Liver (tissue), 9 donors: ENCODE data around the gene ZNF205. TPM values are rescaled to one million over a fixed set of nuclear protein-coding genes. Genes with fewer than 3 reads are reported as not detected.

Experiments used
- DNase-seq: peaks from one replicate; pipeline ENCODE4 v3.0.0-alpha.2; 2017; ENCODE audit warnings: low spot score
- H3K27ac ChIP-seq, 2 donors: one replicate each; pipeline ENCODE4 v1.7.0; 2013; ENCODE audit warnings: inconsistent platforms in 2 of 2, low read length in 2 of 2, control low read depth in 1 of 2, low read depth in 1 of 2, mild to moderate bottlenecking in 1 of 2
- H3K27me3 ChIP-seq, 4 donors: one replicate each; pipeline versions ENCODE4 v1.6.1 to v1.7.0; 2013; ENCODE audit warnings: low read length in 3 of 4, inconsistent platforms in 1 of 4, mild to moderate bottlenecking in 1 of 4, moderate library complexity in 1 of 4; ENCODE audit not compliant: control insufficient read depth in 4 of 4, insufficient read depth in 4 of 4
- H3K36me3 ChIP-seq, 4 donors: one replicate each; pipeline versions ENCODE4 v1.6.1 to v1.7.0; 2013; ENCODE audit warnings: low read length in 3 of 4, mild to moderate bottlenecking in 3 of 4, low read depth in 1 of 4, moderate library complexity in 1 of 4; ENCODE audit not compliant: control insufficient read depth in 4 of 4, insufficient read depth in 3 of 4
- H3K4me1 ChIP-seq, 4 donors: one replicate each; pipeline versions ENCODE4 v1.6.1 to v1.7.0; 2013; ENCODE audit warnings: low read length in 3 of 4, mild to moderate bottlenecking in 3 of 4, moderate library complexity in 1 of 4; ENCODE audit not compliant: control insufficient read depth in 4 of 4, insufficient read depth in 4 of 4
- H3K4me3 ChIP-seq, 3 donors: one replicate each; pipeline versions ENCODE4 v1.6.1 to v1.7.0; 2013; ENCODE audit warnings: low read length in 3 of 3, control low read depth in 1 of 3, low read depth in 1 of 3, mild to moderate bottlenecking in 1 of 3
- H3K9ac ChIP-seq, 2 donors: one replicate each; pipeline ENCODE4 v1.7.0; 2013; ENCODE audit warnings: low read length in 2 of 2, mild to moderate bottlenecking in 2 of 2, moderate library complexity in 2 of 2, control low read depth in 1 of 2, low read depth in 1 of 2
- H3K9me3 ChIP-seq, 4 donors: one replicate each; pipeline versions ENCODE4 v1.6.1 to v1.7.0; 2013; ENCODE audit warnings: low read length in 3 of 4; ENCODE audit not compliant: control insufficient read depth in 4 of 4
- ATF3 ChIP-seq: IDR thresholded peaks from 2 replicates; pipeline ENCODE4 v1.6.1; 2016; ENCODE audit warnings: antibody characterized with exemption
- CTCF ChIP-seq: fragments of 150-350 bp; IDR thresholded peaks from 2 replicates; pipeline ENCODE4 v1.5.1; 2017; ENCODE audit warnings: improper control_type of control experiment, low read depth, low read length; ENCODE audit not compliant: missing input control
- EGR1 ChIP-seq, 2 donors: IDR thresholded peaks; 2 replicates each; pipeline ENCODE4 v1.6.1; 2016 to 2018; ENCODE audit warnings: antibody characterized with exemption in 2 of 2, low read depth in 2 of 2
- FOXA1 ChIP-seq: IDR thresholded peaks from 2 replicates; pipeline ENCODE4 v1.6.1; 2016; ENCODE audit warnings: antibody characterized with exemption
- FOXA2 ChIP-seq: IDR thresholded peaks from 2 replicates; pipeline ENCODE4 v1.6.1; 2016; ENCODE audit warnings: antibody characterized with exemption
- GABPA ChIP-seq, 2 donors: IDR thresholded peaks in 1 of 2; conservative IDR thresholded peaks in 1 of 2; 2 replicates each; pipeline ENCODE4 v1.6.1; 2016; ENCODE audit warnings: antibody characterized with exemption in 2 of 2, mild to moderate bottlenecking in 1 of 2, moderate library complexity in 1 of 2
- HNF4A ChIP-seq, 2 donors: conservative IDR thresholded peaks; 2 replicates each; pipeline ENCODE4 v1.6.1; 2016; ENCODE audit warnings: antibody characterized with exemption in 2 of 2, mild to moderate bottlenecking in 2 of 2
- HNF4G ChIP-seq: IDR thresholded peaks from 2 replicates; pipeline ENCODE4 v1.6.1; 2016; ENCODE audit warnings: antibody characterized with exemption
- JUND ChIP-seq, 2 donors: IDR thresholded peaks; 2 replicates each; pipeline ENCODE4 v1.6.1; 2016; ENCODE audit warnings: antibody characterized with exemption in 2 of 2
- NR2F2 ChIP-seq: IDR thresholded peaks from 2 replicates; pipeline ENCODE4 v1.6.1; 2016; ENCODE audit warnings: antibody characterized with exemption
- RAD21 ChIP-seq, 2 donors: IDR thresholded peaks; 2 replicates each; pipeline ENCODE4 v1.6.1; 2016; ENCODE audit warnings: antibody characterized with exemption in 2 of 2, mild to moderate bottlenecking in 2 of 2
- RXRA ChIP-seq, 2 donors: IDR thresholded peaks; 2 replicates each; pipeline ENCODE4 v1.6.1; 2017 to 2018; ENCODE audit warnings: antibody characterized with exemption in 2 of 2, mild to moderate bottlenecking in 1 of 2
- SP1 ChIP-seq: IDR thresholded peaks from 2 replicates; pipeline ENCODE4 v1.6.1; 2018; ENCODE audit warnings: antibody characterized with exemption, mild to moderate bottlenecking
- TAF1 ChIP-seq: conservative IDR thresholded peaks from 2 replicates; pipeline ENCODE4 v1.6.1; 2016; ENCODE audit warnings: antibody characterized with exemption, mild to moderate bottlenecking
- YY1 ChIP-seq: IDR thresholded peaks from 2 replicates; pipeline ENCODE4 v1.6.1; 2016; ENCODE audit warnings: antibody characterized with exemption, mild to moderate bottlenecking
- ZBTB33 ChIP-seq: IDR thresholded peaks from 2 replicates; pipeline ENCODE4 v1.6.1; 2016; ENCODE audit warnings: antibody characterized with exemption
- WGBS: extraction: QIAGEN DNeasy Blood & Tissue Kit; methylation state at CpG from one replicate; pipeline ENCODE4 v1.1.7; 2013; 5-methylcytosine and 5-hydroxymethylcytosine counted together
- polyA plus RNA-seq, 2 donors: library from polyadenylated mRNA; stranded (reverse) in 1 of 2; unstranded in 1 of 2; fragments of 200-250 nt in 1 of 2; fragments of >200 nt in 1 of 2; fragmentation: Nextera tagmentation in 1 of 2; extraction: Ambion mirVana in 1 of 2; gene quantifications; one replicate each; pipeline versions ENCODE4 v1.2.1 to v1.2.3, GENCODE V29; 2013 to 2015
- total RNA-seq, 2 donors: library from RNA; depleted of rRNA; stranded (reverse); fragments of >200 nt; gene quantifications; one replicate each; pipeline ENCODE4 v1.2.3, GENCODE V29; 2014
- TF ChIP-seq, protein P1 (sequence below): IDR thresholded peaks from 2 replicates; pipeline ENCODE4 v1.6.1; 2016; ENCODE audit warnings: antibody characterized with exemption
- TF ChIP-seq, protein P2 (sequence below): IDR thresholded peaks from 2 replicates; pipeline ENCODE4 v1.6.1; 2016; ENCODE audit warnings: antibody characterized with exemption, mild to moderate bottlenecking
- donor health status: healthy.
- donor health status: healthy.
- donor health status: healthy.
- donor health status: healthy.
- donor health status: healthy.

Gene ZNF205
- total and polyA plus RNA-seq, 4 donors = 2.0 to 6.9 (median 5.0) TPM

GRCh38 chr16:3121851-3122467 is 9.6 kb downstream of the ZNF205 start:
- Histone ChIP-seq H3K9ac (no peak overlapping the region), H3K27me3 (no peaks in the 10 kb centered on the region), H3K27ac (no peak overlapping the region), H3K9me3 (no peaks in the 10 kb centered on the region), H3K4me1 (peaks cover 0 to 18% (median 11%) of the 10 kb centered on the region in 4 donors), H3K4me3 (no peak overlapping the region), H3K36me3 (peaks cover 0 to 25% (median 0%) of the 10 kb centered on the region in 4 donors)
- DNase-seq = no peak
- 84% methylated on average over 7 of the region's 7 CpGs for WGBS
- TF ChIP-seq EGR1 (IDR thresholded peaks at IDR 0.05; ENCODE audit: low read depth in 2 of 2) (no peak), RXRA (IDR thresholded peaks at IDR 0.05) (no peak), FOXA2 (no peak), RAD21 (IDR thresholded peaks at IDR 0.05) (no peak), CTCF (no peak), ATF3 (no peak), NR2F2 (no peak), HNF4A (conservative IDR thresholded peaks at IDR 0.05) (no peak), TAF1 (no peak), SP1 (no peak), JUND (IDR thresholded peaks at IDR 0.05) (no peak), FOXA1 (no peak), ZBTB33 (no peak), GABPA (IDR thresholded peaks at IDR 0.05 in 1 of 2, conservative IDR thresholded peaks at IDR 0.05 in 1 of 2) (no peak), HNF4G (no peak), YY1 (no peak)
- TF ChIP-seq, protein P1, sequence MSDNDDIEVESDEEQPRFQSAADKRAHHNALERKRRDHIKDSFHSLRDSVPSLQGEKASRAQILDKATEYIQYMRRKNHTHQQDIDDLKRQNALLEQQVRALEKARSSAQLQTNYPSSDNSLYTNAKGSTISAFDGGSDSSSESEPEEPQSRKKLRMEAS = no peak
- TF ChIP-seq, protein P2, sequence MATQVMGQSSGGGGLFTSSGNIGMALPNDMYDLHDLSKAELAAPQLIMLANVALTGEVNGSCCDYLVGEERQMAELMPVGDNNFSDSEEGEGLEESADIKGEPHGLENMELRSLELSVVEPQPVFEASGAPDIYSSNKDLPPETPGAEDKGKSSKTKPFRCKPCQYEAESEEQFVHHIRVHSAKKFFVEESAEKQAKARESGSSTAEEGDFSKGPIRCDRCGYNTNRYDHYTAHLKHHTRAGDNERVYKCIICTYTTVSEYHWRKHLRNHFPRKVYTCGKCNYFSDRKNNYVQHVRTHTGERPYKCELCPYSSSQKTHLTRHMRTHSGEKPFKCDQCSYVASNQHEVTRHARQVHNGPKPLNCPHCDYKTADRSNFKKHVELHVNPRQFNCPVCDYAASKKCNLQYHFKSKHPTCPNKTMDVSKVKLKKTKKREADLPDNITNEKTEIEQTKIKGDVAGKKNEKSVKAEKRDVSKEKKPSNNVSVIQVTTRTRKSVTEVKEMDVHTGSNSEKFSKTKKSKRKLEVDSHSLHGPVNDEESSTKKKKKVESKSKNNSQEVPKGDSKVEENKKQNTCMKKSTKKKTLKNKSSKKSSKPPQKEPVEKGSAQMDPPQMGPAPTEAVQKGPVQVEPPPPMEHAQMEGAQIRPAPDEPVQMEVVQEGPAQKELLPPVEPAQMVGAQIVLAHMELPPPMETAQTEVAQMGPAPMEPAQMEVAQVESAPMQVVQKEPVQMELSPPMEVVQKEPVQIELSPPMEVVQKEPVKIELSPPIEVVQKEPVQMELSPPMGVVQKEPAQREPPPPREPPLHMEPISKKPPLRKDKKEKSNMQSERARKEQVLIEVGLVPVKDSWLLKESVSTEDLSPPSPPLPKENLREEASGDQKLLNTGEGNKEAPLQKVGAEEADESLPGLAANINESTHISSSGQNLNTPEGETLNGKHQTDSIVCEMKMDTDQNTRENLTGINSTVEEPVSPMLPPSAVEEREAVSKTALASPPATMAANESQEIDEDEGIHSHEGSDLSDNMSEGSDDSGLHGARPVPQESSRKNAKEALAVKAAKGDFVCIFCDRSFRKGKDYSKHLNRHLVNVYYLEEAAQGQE = no peak
